ENCODE data around the gene LENEP. TPM values are rescaled to one million over a fixed set of nuclear protein-coding genes. Genes with fewer than 3 reads are reported as not detected.

Gene LENEP
- total RNA-seq, 1 experiment from 2014 or later = 0.50 TPM

DNA sequence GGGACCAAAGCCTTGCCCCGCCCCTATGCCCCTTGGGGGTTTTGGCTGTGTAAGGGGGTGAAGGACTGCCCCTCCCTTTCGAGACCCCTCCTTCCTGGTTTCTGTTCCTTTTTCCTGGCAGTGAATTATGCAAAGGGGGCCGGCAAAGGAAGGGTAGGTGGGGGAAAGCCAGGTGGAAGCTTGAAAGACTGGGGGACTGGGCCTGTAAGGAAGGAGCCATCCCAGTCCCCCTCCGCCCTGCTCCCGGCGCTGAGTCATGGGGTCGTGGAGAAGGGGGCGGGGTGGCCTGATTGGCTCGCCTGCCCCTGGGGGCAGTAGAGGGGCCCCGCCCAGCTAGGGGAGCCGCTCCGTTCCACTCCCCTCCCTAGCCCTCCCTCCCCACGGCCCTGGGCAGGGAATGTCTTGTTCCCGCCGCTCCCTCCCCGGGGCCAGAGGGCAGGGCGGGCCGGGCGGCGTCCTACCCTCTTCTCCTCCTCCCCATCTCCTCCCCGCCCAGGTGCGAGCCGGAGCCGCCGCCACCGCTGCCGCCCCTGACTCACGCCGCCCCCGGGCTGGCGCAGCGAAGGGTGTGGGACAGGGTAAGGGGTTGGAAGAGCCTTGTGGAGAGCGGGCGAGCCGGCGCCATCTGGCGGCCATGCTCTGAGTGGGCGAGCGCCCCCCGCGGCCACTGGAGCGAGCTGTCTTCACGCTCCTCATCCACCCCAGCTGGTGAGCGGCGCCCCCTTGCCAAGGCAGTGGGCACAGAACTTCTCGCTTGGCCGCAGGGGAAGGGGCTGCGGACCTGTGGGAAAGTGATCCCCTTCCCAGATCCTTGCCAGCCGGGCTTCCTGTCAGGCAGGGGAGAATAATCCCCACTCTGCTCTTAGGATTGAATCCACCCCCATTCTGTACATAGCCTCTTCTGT is 23.9 kb downstream of the LENEP start:
- Mint-ChIP-seq H3K36me3 (ENCODE audit: insufficient read depth, unreplicated experiment) (peaks cover 68% of the 10 kb centered on the region), H3K4me3 (ENCODE audit: unreplicated experiment) (peak overlapping the region; percentile 56), H3K9me3 (ENCODE audit: unreplicated experiment) (no peaks in the 10 kb centered on the region), H3K4me1 (ENCODE audit: low read depth, unreplicated experiment) (peaks cover 38% of the 10 kb centered on the region), H3K27ac (ENCODE audit: unreplicated experiment) (peak overlapping the region; percentile 76), H3K27me3 (ENCODE audit: insufficient read depth, unreplicated experiment) (no peaks in the 10 kb centered on the region)
- Histone ChIP-seq H3K4me1 (peaks cover 20% of the 10 kb centered on the region), H3K9me3 (no peaks in the 10 kb centered on the region), H3K4me3 (ENCODE audit: low read depth, low read length) (peak overlapping the region; percentile 6; the same call in 1 of the 2 replicates), H3K36me3 (ENCODE audit: control insufficient read depth, insufficient read depth, low read length) (peaks cover 1% of the 10 kb centered on the region), H3K27me3 (replicated peaks; ENCODE audit: control insufficient read depth, insufficient read depth, low read length) (no peaks in the 10 kb centered on the region)
- intact Hi-C loops (cut with micrococcal nuclease; ENCODE audit: unreplicated experiment) = loop anchor here (1.0 to 2.0 kb wide), 3 partner anchors 15 to 45 kb away; partner anchors contain the start of genes ADAM15 and ZBTB7B
- POLR2A ChIA-PET = interaction anchor here (0.7 to 1.5 kb wide), 7 partner anchors 9 to 177 kb away, joined by 3 to 5 read pairs (median 4); partner anchors contain the start of genes ADAM15 and PMVK
- TSS peak; percentile 97 for BruUV-seq (replicated peaks)
- CTCF ChIA-PET = interaction anchor here (0.5 to 2.4 kb wide), 29 partner anchors 9 to 409 kb away, joined by 3 to 43 read pairs (median 6); partner anchors contain the start of genes ADAM15, ADAR, DCST1 and DCST2
- DNase-seq = peak; percentile 97 to 98
- TF ChIP-seq, protein P1, sequence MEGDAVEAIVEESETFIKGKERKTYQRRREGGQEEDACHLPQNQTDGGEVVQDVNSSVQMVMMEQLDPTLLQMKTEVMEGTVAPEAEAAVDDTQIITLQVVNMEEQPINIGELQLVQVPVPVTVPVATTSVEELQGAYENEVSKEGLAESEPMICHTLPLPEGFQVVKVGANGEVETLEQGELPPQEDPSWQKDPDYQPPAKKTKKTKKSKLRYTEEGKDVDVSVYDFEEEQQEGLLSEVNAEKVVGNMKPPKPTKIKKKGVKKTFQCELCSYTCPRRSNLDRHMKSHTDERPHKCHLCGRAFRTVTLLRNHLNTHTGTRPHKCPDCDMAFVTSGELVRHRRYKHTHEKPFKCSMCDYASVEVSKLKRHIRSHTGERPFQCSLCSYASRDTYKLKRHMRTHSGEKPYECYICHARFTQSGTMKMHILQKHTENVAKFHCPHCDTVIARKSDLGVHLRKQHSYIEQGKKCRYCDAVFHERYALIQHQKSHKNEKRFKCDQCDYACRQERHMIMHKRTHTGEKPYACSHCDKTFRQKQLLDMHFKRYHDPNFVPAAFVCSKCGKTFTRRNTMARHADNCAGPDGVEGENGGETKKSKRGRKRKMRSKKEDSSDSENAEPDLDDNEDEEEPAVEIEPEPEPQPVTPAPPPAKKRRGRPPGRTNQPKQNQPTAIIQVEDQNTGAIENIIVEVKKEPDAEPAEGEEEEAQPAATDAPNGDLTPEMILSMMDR (IDR thresholded peaks at IDR 0.05; ENCODE audit: insufficient read depth in 1 of 2, low read depth in 1 of 2, low read length in 1 of 2, severe bottlenecking in 1 of 2, unreplicated experiment in 1 of 2) = peak; percentile 99 to 100

DNA sequence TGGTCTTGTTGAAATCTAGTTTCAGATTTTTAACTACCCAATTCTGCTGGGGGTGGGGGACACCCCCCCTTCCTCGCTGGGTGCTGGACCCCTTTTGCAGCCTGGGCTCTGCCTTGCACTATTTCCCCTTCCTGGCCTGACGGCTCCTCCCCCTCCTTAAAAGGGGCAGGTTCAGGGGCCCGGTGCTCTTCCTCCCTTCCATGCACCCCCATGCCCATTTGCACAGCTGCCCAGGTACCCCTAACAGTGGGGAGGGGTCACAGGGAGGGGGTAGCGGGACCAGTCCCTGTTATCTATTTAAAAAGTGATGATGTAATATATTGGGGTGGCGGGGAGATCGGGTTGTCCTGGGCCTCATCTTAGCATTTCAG is 24.5 kb downstream of the LENEP start:
- intact Hi-C loops (cut with micrococcal nuclease; ENCODE audit: unreplicated experiment) = loop anchor here (1.0 to 2.0 kb wide), 3 partner anchors 16 to 46 kb away; partner anchors contain the start of genes ADAM15 and ZBTB7B
- ChIA-PET POLR2A (interaction anchor here (0.9 to 1.5 kb wide), 3 partner anchors 11 to 33 kb away, joined by 4 to 5 read pairs (median 5); partner anchors contain the start of gene ADAM15), CTCF (interaction anchor here (0.5 to 2.4 kb wide), 25 partner anchors 8 to 410 kb away, joined by 3 to 43 read pairs (median 6); partner anchors contain the start of genes ADAM15, ADAR, DCST1 and DCST2)
- Mint-ChIP-seq H3K27ac (ENCODE audit: unreplicated experiment) (peak overlapping the region; percentile 68), H3K9me3 (ENCODE audit: unreplicated experiment) (no peaks in the 10 kb centered on the region), H3K36me3 (ENCODE audit: insufficient read depth, unreplicated experiment) (peaks cover 66% of the 10 kb centered on the region), H3K4me1 (ENCODE audit: low read depth, unreplicated experiment) (peaks cover 42% of the 10 kb centered on the region), H3K4me3 (ENCODE audit: unreplicated experiment) (peak overlapping the region; percentile 56), H3K27me3 (ENCODE audit: insufficient read depth, unreplicated experiment) (no peaks in the 10 kb centered on the region)
- Histone ChIP-seq H3K27me3 (replicated peaks; ENCODE audit: control insufficient read depth, insufficient read depth, low read length) (no peaks in the 10 kb centered on the region), H3K36me3 (ENCODE audit: control insufficient read depth, insufficient read depth, low read length) (peaks cover 1% of the 10 kb centered on the region), H3K4me1 (peaks cover 22% of the 10 kb centered on the region), H3K9me3 (no peaks in the 10 kb centered on the region), H3K4me3 (ENCODE audit: low read depth, low read length) (0 out of 2 replicates have a peak overlapping the region, but pooled peaks have one; percentile 6)
- TF ChIP-seq, protein P1 (IDR thresholded peaks at IDR 0.05; ENCODE audit: insufficient read depth in 1 of 2, low read depth in 1 of 2, low read length in 1 of 2, severe bottlenecking in 1 of 2, unreplicated experiment in 1 of 2) = no peak
- DNase-seq = no peak
- BruUV-seq (replicated peaks) = no TSS peak

DNA sequence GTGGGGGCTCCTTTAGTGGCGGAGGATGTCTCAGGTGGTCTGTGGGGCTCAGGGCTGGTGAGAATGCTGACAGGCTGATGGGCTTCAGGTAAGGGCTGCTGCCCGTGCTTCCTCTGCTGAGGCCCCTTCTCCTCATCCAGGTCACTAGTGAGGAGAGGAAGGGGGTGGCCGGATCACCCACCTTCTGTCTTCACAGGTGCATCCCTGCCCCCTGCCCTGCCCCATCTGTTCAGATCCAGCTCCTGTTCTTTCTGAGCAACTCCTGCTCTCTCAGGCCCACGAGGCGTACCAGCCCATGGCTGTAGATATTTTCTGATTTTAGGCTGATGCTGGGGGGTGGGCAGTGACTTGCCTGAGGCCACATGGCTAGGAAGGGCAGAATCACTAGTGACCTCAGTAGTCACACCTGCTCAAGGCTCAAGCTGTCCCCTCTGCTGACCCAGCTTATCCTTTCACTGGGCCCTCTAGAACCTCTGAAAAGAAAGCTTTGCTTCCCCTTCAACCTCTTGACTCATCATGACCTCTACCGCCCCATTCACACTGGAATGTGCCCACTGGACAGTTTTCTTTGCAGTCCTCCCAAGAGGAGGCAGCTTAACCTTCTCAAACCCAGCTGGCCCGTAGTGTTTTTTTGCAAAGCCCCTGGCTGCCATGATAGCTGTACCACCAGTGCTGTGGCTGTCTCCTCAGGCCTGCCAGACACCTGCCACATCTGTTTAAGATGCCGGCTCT is 25.4 kb downstream of the LENEP start:
- Mint-ChIP-seq H3K4me3 (ENCODE audit: unreplicated experiment) (no peak overlapping the region), H3K36me3 (ENCODE audit: insufficient read depth, unreplicated experiment) (peaks cover 62% of the 10 kb centered on the region), H3K27me3 (ENCODE audit: insufficient read depth, unreplicated experiment) (no peaks in the 10 kb centered on the region), H3K4me1 (ENCODE audit: low read depth, unreplicated experiment) (peaks cover 42% of the 10 kb centered on the region), H3K9me3 (ENCODE audit: unreplicated experiment) (no peaks in the 10 kb centered on the region), H3K27ac (ENCODE audit: unreplicated experiment) (peak overlapping the region; percentile 45)
- peaks cover 22% of the 10 kb centered on the region for H3K4me1 ChIP-seq
- no TSS peak for BruUV-seq (replicated peaks)
- H3K9me3 ChIP-seq = no peaks in the 10 kb centered on the region
- ChIA-PET POLR2A (no interaction called here), CTCF (interaction anchor here (0.6 to 1.3 kb wide), 10 partner anchors 15 to 1492 kb away, joined by 3 to 11 read pairs (median 4); partner anchors contain the start of genes ADAM15, LENEP and PBXIP1)
- no peak overlapping the region for H3K4me3 ChIP-seq (ENCODE audit: low read depth, low read length)
- peaks cover 1% of the 10 kb centered on the region for H3K36me3 ChIP-seq (ENCODE audit: control insufficient read depth, insufficient read depth, low read length)
- DNase-seq = no peak
- no peaks in the 10 kb centered on the region for H3K27me3 ChIP-seq (replicated peaks; ENCODE audit: control insufficient read depth, insufficient read depth, low read length)
- TF ChIP-seq, protein P1 (IDR thresholded peaks at IDR 0.05; ENCODE audit: insufficient read depth in 1 of 2, low read depth in 1 of 2, low read length in 1 of 2, severe bottlenecking in 1 of 2, unreplicated experiment in 1 of 2) = no peak
- intact Hi-C loops (cut with micrococcal nuclease; ENCODE audit: unreplicated experiment) = no loop called here

Data from Caco-2 (cell line).